ENCODE data around the gene TRIM38. TPM values are rescaled to one million over a fixed set of nuclear protein-coding genes. Genes with fewer than 3 reads are reported as not detected.
"Not testable (repeated sequence)": the region's sequence is repeated elsewhere in the genome, so short reads cannot be mapped to it uniquely, and the experiment has no call there.

The TRIM38 gene
- total RNA-seq, 1 donor from 2014 or later = 24.5 TPM

DNA sequence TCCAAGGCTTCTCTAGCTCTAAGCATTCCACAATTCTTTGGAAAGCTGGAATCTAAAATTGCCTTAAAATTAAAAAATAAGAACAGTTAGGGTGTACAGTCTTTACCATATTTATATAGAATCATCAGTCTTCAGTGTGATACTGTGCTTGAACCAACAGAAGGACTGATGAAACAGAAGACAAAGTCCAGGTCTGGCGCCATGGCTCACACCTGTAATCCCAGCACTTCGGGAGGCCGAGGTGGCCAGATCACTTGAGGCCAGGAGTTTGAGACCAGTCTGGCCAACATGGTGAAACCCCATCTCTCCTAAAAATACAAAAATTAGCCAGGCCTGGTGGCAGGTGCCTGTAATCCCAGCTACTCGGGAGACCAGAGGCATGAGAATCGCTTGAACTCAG is 51.8 kb downstream of the TRIM38 start:
- H3K27me3 Mint-ChIP-seq; H3K9me3 Mint-ChIP-seq; H3K27ac Mint-ChIP-seq; H3K36me3 Mint-ChIP-seq (ENCODE audit: low read depth); H3K4me3 Mint-ChIP-seq; DNase-seq; intact Hi-C loops (cut with micrococcal nuclease): not testable (repeated sequence)
- peaks cover 12% of the 10 kb centered on the region for H3K4me1 Mint-ChIP-seq

DNA sequence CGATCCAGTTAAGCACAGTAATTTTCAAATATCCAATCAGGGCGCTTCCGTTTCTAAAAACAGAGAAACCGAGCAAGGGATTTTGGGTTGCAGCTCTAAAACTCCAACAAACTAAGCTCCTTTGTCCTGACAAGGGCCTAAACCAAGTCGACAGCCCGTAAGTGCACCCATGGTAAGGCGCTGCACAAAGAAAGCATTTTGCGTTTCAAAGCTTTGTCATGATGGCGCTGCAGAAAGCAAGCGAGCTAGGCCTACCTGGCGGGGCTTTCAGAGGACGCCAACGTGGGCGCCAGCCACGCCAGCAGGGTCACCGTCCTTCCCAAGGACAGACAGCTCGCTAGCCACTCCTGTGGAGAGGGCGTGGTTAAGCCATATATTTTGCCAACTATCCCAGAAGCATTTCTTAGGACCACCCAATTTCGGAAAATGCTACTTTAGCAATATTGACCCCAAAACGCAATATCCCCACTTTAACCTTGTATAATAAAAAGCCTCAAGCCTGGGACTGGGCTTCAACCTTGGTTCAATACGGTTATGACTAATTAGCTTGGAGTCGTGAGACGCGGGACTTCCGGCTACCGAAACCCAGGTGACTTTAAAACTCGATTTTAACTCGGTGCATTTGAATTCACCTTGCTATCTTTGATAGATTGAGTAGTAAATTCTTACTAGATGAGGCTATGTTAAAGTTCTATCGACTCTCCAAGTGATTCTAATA is 53.8 kb downstream of the TRIM38 start:
- no peaks in the 10 kb centered on the region for H3K36me3 Mint-ChIP-seq (ENCODE audit: low read depth)
- H3K27me3 Mint-ChIP-seq = no peaks in the 10 kb centered on the region
- H3K4me3 Mint-ChIP-seq = peak overlapping the region; percentile 86
- no peaks in the 10 kb centered on the region for H3K9me3 Mint-ChIP-seq
- peaks cover 12% of the 10 kb centered on the region for H3K4me1 Mint-ChIP-seq
- no peak for DNase-seq
- intact Hi-C loops (cut with micrococcal nuclease) = no loop called here
- H3K27ac Mint-ChIP-seq = peak overlapping the region; percentile 96

DNA sequence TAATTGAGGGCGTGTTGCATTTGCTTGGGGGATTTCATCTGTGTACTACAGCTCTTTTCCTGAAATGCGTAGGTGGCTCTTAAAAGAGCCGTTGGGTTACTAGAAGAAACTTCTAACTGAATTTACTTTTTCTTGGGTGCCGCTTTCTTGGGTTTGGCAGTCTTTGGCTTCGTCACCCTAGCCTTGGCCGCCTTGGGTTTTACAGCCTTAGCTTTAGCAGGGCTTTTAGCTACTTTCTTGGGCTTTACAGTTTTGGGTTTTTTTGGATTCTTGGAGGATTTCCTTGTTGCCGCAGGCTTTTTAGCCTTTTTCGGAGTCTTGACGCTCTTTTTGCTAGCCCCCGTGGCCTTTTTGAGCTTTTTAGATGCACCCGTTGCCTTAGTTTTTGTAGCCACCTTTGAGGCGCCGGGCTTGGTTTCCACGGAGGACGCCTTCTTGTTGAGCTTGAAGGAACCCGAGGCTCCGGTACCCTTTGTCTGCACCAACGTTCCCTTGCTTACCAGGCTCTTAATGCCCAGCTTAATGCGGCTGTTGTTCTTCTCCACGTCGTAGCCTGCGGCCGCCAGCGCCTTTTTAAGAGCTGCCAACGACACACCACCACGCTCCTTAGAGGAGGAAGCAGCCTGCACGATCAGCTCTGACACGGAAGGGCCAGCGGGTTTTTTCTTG is 54.5 kb downstream of the TRIM38 start:
- Mint-ChIP-seq H3K36me3 (ENCODE audit: low read depth) (peaks cover 2% of the 10 kb centered on the region), H3K4me3 (peak overlapping the region; percentile 86), H3K4me1 (peaks cover 18% of the 10 kb centered on the region), H3K27ac (peak overlapping the region; percentile 96), H3K27me3 (no peaks in the 10 kb centered on the region), H3K9me3 (no peaks in the 10 kb centered on the region)
- intact Hi-C loops (cut with micrococcal nuclease) = loop anchor here (1.0 kb wide), 2 partner anchors 25 to 55 kb away; partner anchors contain the start of gene TRIM38
- no peak for DNase-seq

DNA sequence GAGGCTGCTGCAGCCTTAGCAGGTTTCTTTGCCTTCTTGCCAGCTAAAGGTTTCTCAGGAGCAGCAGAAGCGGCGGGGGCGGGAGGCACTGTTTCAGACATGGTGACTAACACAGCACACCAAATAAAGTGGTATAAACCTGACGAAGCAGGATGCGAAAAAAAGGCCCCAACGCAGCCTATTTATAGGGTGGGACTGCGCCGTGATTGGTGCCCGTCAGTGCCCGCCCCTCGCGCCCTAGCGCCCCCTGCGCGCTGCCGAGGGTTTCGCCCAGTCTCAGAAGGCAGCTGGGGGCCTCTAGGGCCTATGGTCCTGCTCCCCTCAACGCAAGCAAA is 55.0 kb downstream of the TRIM38 start:
- H3K9me3 Mint-ChIP-seq = no peaks in the 10 kb centered on the region

DNA sequence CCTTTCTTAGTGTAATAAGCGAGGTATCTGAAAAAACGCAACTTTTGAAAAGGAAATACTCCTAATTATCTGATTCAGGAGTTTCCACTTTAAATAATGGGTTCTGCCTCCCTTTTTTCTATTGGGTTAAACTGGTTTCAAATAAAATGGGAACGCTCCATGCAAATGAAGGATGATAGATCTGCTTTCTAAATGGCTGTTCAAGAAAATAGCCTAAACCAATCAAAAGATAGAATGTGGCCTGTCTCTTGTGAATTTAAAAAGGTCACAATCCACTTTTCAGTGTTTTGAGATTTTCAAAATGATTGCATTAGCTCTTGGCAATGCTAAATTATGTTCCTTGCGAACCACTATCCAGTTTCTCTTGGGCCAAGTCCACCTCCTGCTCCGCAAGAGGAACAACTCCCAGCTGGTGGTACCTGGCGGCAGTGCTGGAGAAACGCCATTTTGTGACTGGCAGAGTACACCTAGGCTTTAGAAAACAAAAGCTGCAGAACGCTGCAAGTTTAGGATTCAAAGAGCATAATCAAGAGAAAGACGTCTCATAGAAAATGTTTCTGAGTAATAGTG is 56.7 kb downstream of the TRIM38 start:
- H3K4me1 Mint-ChIP-seq = peaks cover 33% of the 10 kb centered on the region
- peak overlapping the region; percentile 100 for H3K27ac Mint-ChIP-seq
- no peaks in the 10 kb centered on the region for H3K9me3 Mint-ChIP-seq
- H3K27me3 Mint-ChIP-seq = no peaks in the 10 kb centered on the region
- intact Hi-C loops (cut with micrococcal nuclease) = no loop called here
- peaks cover 2% of the 10 kb centered on the region for H3K36me3 Mint-ChIP-seq (ENCODE audit: low read depth)
- peak overlapping the region; percentile 93 for H3K4me3 Mint-ChIP-seq
- no peak for DNase-seq

More for the DNA sequence above, 55.0 kb downstream of the TRIM38 start:
- H3K27me3 Mint-ChIP-seq = no peaks in the 10 kb centered on the region
- peak; percentile 92 for DNase-seq
- intact Hi-C loops (cut with micrococcal nuclease) = loop anchor here (1.0 kb wide), 2 partner anchors 25 to 55 kb away; partner anchors contain the start of gene TRIM38
- H3K4me1 Mint-ChIP-seq = peaks cover 23% of the 10 kb centered on the region
- peaks cover 2% of the 10 kb centered on the region for H3K36me3 Mint-ChIP-seq (ENCODE audit: low read depth)
- peak overlapping the region; percentile 86 for H3K4me3 Mint-ChIP-seq
- H3K27ac Mint-ChIP-seq = peak overlapping the region; percentile 96

DNA sequence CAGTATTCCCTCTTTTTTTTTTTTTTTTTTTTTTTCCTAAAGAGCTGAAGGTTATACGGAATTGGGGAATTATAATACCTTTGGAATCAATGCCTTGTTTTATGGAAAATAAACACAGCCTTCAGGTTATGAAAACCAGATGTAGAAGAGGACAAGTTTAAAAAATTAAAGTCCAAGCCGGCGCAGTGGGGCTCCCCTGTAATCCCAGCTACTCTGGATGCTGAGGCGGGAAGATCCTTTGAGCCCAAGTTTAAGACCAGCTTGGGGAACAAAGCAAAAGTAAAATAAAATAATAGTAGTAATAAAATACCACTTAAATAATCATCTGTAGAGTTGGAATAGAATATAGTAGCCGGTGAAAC is 57.3 kb downstream of the TRIM38 start:
- Mint-ChIP-seq H3K36me3 (ENCODE audit: low read depth) (peaks cover 2% of the 10 kb centered on the region), H3K9me3 (no peaks in the 10 kb centered on the region), H3K27me3 (no peaks in the 10 kb centered on the region), H3K4me1 (peaks cover 34% of the 10 kb centered on the region), H3K4me3 (peak overlapping the region; percentile 93), H3K27ac (peak overlapping the region; percentile 100)
- intact Hi-C loops (cut with micrococcal nuclease) = loop anchor here (10.0 kb wide), 3 partner anchors 845 to 1815 kb away; partner anchors contain the start of gene RIPOR2
- DNase-seq = no peak

DNA sequence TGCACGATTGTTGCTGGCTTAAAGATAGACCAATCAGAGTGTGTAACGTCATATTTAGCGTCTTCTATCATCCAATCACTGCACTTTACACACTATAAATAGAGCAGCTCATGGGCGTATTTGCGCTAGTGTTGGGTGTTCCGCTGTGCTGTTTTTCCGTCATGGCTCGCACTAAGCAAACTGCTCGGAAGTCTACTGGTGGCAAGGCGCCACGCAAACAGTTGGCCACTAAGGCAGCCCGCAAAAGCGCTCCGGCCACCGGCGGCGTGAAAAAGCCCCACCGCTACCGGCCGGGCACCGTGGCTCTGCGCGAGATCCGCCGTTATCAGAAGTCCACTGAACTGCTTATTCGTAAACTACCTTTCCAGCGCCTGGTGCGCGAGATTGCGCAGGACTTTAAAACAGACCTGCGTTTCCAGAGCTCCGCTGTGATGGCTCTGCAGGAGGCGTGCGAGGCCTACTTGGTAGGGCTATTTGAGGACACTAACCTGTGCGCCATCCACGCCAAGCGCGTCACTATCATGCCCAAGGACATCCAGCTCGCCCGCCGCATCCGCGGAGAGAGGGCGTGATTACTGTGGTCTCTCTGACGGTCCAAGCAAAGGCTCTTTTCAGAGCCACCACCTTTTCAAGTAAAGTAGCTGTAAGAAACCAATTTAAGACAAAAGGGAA is 57.9 kb downstream of the TRIM38 start:
- Mint-ChIP-seq H3K27ac (peak overlapping the region; percentile 100), H3K36me3 (ENCODE audit: low read depth) (peaks cover 2% of the 10 kb centered on the region), H3K27me3 (no peaks in the 10 kb centered on the region), H3K4me1 (peaks cover 36% of the 10 kb centered on the region), H3K9me3 (no peaks in the 10 kb centered on the region), H3K4me3 (peak overlapping the region; percentile 93)
- peak; percentile 95 for DNase-seq
- intact Hi-C loops (cut with micrococcal nuclease) = loop anchor here (10.0 kb wide), 3 partner anchors 846 to 1814 kb away; partner anchors contain the start of gene RIPOR2

DNA sequence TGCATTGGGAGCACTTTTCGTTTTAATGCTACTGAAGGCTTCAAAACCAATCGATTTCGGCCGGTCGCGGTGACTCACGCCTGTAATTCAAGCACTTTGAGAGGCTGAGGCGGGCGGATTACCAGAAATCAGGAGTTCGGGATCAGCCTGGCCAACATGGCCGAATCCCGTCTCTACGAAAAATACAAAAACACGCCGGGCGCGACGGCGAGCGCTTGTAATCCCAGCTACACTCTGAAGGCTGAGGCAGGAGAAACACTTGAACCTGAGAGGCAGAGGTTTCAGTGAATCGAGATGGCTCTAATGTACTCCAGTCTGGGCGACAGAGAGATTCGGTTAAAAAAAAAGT is 58.4 kb downstream of the TRIM38 start:
- peaks cover 2% of the 10 kb centered on the region for H3K36me3 Mint-ChIP-seq (ENCODE audit: low read depth)
- H3K4me3 Mint-ChIP-seq = peak overlapping the region; percentile 93
- no peaks in the 10 kb centered on the region for H3K9me3 Mint-ChIP-seq
- peak; percentile 87 for DNase-seq
- intact Hi-C loops (cut with micrococcal nuclease) = loop anchor here (1.0 to 10.0 kb wide), 6 partner anchors 22 to 1814 kb away; partner anchors contain the start of genes HMGN4 and RIPOR2
- H3K4me1 Mint-ChIP-seq = peaks cover 40% of the 10 kb centered on the region
- no peaks in the 10 kb centered on the region for H3K27me3 Mint-ChIP-seq
- peak overlapping the region; percentile 100 for H3K27ac Mint-ChIP-seq

DNA sequence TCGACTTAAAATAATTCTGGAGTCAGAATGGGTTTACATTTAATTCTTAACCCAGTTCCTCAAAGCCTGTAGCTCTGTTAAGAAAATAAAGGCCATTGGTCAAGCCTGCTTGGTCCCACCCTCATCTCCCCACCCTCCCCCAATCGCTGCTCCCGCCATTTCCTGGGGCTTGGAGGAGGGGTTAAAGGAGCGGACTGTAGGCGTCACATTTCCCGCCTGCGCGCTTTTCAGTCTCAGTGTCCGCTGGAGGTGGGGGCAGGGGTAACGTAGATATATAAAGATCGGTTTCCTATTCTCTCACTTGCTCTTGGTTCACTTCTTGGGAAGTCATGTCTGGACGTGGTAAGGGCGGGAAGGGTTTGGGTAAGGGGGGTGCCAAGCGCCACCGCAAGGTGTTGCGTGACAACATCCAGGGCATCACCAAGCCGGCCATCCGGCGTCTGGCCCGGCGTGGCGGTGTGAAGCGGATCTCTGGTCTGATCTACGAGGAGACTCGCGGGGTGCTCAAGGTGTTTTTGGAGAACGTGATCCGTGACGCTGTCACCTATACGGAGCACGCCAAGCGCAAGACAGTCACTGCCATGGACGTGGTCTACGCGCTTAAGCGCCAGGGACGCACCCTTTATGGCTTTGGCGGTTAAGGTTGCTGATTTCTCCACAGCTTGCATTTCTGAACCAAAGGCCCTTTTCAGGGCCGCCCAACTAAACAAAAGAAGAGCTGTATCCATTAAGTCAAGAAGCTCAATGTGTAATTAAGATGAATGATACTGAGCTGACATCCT is 58.9 kb downstream of the TRIM38 start:
- intact Hi-C loops (cut with micrococcal nuclease) = loop anchor here (1.0 to 10.0 kb wide), 6 partner anchors 22 to 1813 kb away; partner anchors contain the start of genes HMGN4 and RIPOR2
- H3K27ac Mint-ChIP-seq = peak overlapping the region; percentile 100
- no peaks in the 10 kb centered on the region for H3K27me3 Mint-ChIP-seq
- peak; percentile 96 for DNase-seq
- H3K9me3 Mint-ChIP-seq = no peaks in the 10 kb centered on the region
- H3K36me3 Mint-ChIP-seq (ENCODE audit: low read depth) = peaks cover 2% of the 10 kb centered on the region
- peaks cover 46% of the 10 kb centered on the region for H3K4me1 Mint-ChIP-seq
- H3K4me3 Mint-ChIP-seq = peak overlapping the region; percentile 93

DNA sequence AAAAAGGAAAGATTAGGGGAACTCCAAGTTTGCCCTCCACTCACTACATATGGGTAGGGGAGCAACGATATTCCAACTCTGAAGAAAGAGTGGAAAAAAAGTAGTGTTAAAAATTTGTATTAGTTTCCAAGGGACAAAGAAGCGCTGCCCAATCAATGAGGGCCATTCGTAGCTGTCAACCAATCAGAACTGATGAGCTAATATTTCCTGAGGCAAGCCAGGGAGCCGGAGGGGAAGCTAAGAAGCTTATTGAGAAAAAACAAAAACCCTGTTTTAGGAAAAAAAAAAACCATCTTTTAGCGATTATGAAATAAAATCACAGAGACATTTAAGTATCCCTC is 59.5 kb downstream of the TRIM38 start:
- Mint-ChIP-seq H3K27ac (peak overlapping the region; percentile 100), H3K9me3 (peaks cover 2% of the 10 kb centered on the region), H3K4me1 (peaks cover 47% of the 10 kb centered on the region), H3K27me3 (peaks cover 2% of the 10 kb centered on the region), H3K36me3 (ENCODE audit: low read depth) (peaks cover 3% of the 10 kb centered on the region), H3K4me3 (peak overlapping the region; percentile 93)
- intact Hi-C loops (cut with micrococcal nuclease) = loop anchor here (10.0 kb wide), 3 partner anchors 847 to 1813 kb away; partner anchors contain the start of gene RIPOR2
- peak; percentile 86 for DNase-seq

DNA sequence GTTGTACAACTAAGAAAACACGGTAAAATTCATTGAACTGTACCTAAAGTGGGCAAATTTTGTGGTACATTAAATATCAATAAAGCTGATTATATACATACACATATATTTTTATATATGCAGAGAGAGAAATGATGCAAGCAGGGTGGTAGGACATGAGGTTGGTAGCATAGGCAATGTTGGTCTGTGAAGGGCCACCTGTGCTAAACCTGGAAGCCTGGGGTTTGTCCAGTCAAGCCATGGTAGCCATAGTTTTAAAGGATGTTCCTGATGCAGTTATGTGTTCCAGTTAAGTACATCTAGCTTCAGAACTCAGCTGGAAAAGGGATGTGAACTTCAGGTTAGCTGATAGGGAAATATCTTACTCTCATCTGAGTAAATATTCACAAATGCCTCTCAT is 60.1 kb downstream of the TRIM38 start:
- no peak for DNase-seq
- Mint-ChIP-seq H3K36me3 (ENCODE audit: low read depth) (peaks cover 5% of the 10 kb centered on the region), H3K9me3 (peaks cover 4% of the 10 kb centered on the region), H3K27ac (peak overlapping the region; percentile 100), H3K4me3 (peak overlapping the region; percentile 93), H3K4me1 (peaks cover 48% of the 10 kb centered on the region), H3K27me3 (peaks cover 3% of the 10 kb centered on the region)
- intact Hi-C loops (cut with micrococcal nuclease) = loop anchor here (10.0 kb wide), 3 partner anchors 848 to 1812 kb away; partner anchors contain the start of gene RIPOR2

DNA sequence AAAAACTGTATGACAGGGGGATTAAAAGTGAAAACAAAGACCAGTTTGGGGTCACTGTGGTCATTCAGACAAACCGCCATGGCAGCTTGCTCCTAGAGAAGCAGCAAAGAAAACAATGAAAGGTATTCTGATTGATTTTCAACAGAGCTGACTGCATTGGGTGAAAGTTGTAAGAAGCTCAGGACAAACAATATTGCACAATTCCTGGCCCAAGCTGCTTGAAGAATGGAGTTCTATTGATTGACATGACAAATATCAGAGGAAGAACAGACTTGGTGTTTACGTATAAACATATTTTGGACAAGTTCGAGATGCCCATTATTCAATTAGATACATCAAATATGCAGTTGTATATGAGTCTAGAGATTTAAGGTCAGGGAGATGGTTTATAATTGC is 62.0 kb downstream of the TRIM38 start:
- Mint-ChIP-seq H3K4me1 (peaks cover 58% of the 10 kb centered on the region), H3K4me3 (no peak overlapping the region), H3K9me3 (peaks cover 4% of the 10 kb centered on the region), H3K36me3 (ENCODE audit: low read depth) (peaks cover 5% of the 10 kb centered on the region), H3K27me3 (peaks cover 3% of the 10 kb centered on the region), H3K27ac (peak overlapping the region; percentile 67)
- intact Hi-C loops (cut with micrococcal nuclease) = loop anchor here (5.0 to 10.0 kb wide), 4 partner anchors 850 to 1810 kb away; partner anchors contain the start of gene RIPOR2
- no peak for DNase-seq
